Activated T-helper 1 cell treated with Interleukin-2 at 50 U/mL for 16 hours (primary cell): ENCODE data around the gene RIC1.
"Not testable (repeated sequence)": the region's sequence is repeated elsewhere in the genome, so short reads cannot be mapped to it uniquely, and the experiment has no call there.

Experiments used
- DNase-seq: peaks from one replicate; pipeline ENCODE4 v3.0.0-alpha.2; 2020; ENCODE audit warnings: low read depth

The RIC1 gene

GRCh38 chr9:5628530-5629311 is at the start of gene RIC1:
Gene RIC1 (plus strand): TSS chr9:5629107. CDS start chr9:5629310, 203 bp downstream.
- peak; percentile 85 for DNase-seq

- DNase-seq: no peak
Observed at GRCh38 chr9:5579881-5580280, 49.0 kb upstream of the RIC1 start.

GRCh38 chr9:5580650-5581049 is 48.3 kb upstream of the RIC1 start:
- no peak for DNase-seq

- not testable (repeated sequence) for DNase-seq
Observed at GRCh38 chr9:5581706-5582105, 47.2 kb upstream of the RIC1 start.

GRCh38 chr9:5582835-5583195 is 46.1 kb upstream of the RIC1 start:
- no peak for DNase-seq

- no peak for DNase-seq
Observed at GRCh38 chr9:5586391-5586802, 42.5 kb upstream of the RIC1 start.

- no peak for DNase-seq
Observed at GRCh38 chr9:5587024-5587423, 41.9 kb upstream of the RIC1 start.

- no peak for DNase-seq
Observed at GRCh38 chr9:5592231-5592630, 36.7 kb upstream of the RIC1 start.

- DNase-seq: no peak
Observed at GRCh38 chr9:5592904-5593303, 36.0 kb upstream of the RIC1 start.

- DNase-seq: no peak
Observed at GRCh38 chr9:5593904-5594303, 35.0 kb upstream of the RIC1 start.

GRCh38 chr9:5596173-5596572 is 32.7 kb upstream of the RIC1 start:
- no peak for DNase-seq

- DNase-seq: no peak
Observed at GRCh38 chr9:5608298-5609225, 20.3 kb upstream of the RIC1 start.

- no peak for DNase-seq
Observed at GRCh38 chr9:5609226-5609596, 19.7 kb upstream of the RIC1 start.

GRCh38 chr9:5610491-5610890 is 18.4 kb upstream of the RIC1 start:
- DNase-seq: no peak

GRCh38 chr9:5611321-5612184 is 17.4 kb upstream of the RIC1 start:
- DNase-seq: no peak

GRCh38 chr9:5612185-5612530 is 16.7 kb upstream of the RIC1 start:
- no peak for DNase-seq

GRCh38 chr9:5614192-5614591 is 14.7 kb upstream of the RIC1 start:
- no peak for DNase-seq

GRCh38 chr9:5614985-5615384 is 13.9 kb upstream of the RIC1 start:
- no peak for DNase-seq

- DNase-seq: no peak
Observed at GRCh38 chr9:5617749-5618148, 11.2 kb upstream of the RIC1 start.

- no peak for DNase-seq
Observed at GRCh38 chr9:5620494-5620893, 8.4 kb upstream of the RIC1 start.

GRCh38 chr9:5621327-5621726 is 7.6 kb upstream of the RIC1 start:
- DNase-seq: no peak

GRCh38 chr9:5622016-5622415 is 6.9 kb upstream of the RIC1 start:
- DNase-seq: no peak
